ENCODE measurements around the gene PBX2. TPM values are rescaled to one million over a fixed set of nuclear protein-coding genes. Genes with fewer than 3 reads are reported as not detected.
"Not testable (repeated sequence)": the region's sequence is repeated elsewhere in the genome, so short reads cannot be mapped to it uniquely, and the experiment has no call there.

PBX2 gene
- total RNA-seq, 4 donors from 2014 or later, result 49.2 to 63.9 (median 55.8) TPM

DNA sequence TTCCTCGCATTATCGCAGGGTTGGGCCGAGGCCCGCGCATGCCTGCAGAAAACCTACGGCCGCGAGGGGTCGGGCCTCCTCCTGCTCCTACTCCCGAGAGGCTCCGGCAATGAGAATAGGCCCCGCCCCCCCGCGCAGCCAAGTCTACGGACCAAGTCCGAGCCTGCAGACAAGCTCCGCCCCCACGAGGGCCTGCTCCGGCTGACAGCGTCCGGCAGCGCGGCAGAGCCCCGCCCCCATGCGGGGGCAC lies 5.6 kb upstream of the PBX2 start:
- H3K4me3 ChIP-seq (ENCODE audit: low read depth, poor library complexity, severe bottlenecking), result no peak overlapping the region
- intact Hi-C loops (cut with DNase I; ENCODE audit: low total_unique reads), result loop anchor here (10.0 kb wide), 1 partner anchor 71 kb away; the partner anchor contains the start of gene ATF6B
- 0 to 1% methylated on average over 4 to 17 of the region's 25 CpGs for WGBS, 2 donors
- TF ChIP-seq POLR2A (IDR thresholded peaks at IDR 0.05), result no peak
- TF ChIP-seq, protein P1, sequence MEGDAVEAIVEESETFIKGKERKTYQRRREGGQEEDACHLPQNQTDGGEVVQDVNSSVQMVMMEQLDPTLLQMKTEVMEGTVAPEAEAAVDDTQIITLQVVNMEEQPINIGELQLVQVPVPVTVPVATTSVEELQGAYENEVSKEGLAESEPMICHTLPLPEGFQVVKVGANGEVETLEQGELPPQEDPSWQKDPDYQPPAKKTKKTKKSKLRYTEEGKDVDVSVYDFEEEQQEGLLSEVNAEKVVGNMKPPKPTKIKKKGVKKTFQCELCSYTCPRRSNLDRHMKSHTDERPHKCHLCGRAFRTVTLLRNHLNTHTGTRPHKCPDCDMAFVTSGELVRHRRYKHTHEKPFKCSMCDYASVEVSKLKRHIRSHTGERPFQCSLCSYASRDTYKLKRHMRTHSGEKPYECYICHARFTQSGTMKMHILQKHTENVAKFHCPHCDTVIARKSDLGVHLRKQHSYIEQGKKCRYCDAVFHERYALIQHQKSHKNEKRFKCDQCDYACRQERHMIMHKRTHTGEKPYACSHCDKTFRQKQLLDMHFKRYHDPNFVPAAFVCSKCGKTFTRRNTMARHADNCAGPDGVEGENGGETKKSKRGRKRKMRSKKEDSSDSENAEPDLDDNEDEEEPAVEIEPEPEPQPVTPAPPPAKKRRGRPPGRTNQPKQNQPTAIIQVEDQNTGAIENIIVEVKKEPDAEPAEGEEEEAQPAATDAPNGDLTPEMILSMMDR (IDR thresholded peaks at IDR 0.05), result no peak
- peak; percentile 100 for DNase-seq (ENCODE audit: low spot score in 2 of 2)

DNA sequence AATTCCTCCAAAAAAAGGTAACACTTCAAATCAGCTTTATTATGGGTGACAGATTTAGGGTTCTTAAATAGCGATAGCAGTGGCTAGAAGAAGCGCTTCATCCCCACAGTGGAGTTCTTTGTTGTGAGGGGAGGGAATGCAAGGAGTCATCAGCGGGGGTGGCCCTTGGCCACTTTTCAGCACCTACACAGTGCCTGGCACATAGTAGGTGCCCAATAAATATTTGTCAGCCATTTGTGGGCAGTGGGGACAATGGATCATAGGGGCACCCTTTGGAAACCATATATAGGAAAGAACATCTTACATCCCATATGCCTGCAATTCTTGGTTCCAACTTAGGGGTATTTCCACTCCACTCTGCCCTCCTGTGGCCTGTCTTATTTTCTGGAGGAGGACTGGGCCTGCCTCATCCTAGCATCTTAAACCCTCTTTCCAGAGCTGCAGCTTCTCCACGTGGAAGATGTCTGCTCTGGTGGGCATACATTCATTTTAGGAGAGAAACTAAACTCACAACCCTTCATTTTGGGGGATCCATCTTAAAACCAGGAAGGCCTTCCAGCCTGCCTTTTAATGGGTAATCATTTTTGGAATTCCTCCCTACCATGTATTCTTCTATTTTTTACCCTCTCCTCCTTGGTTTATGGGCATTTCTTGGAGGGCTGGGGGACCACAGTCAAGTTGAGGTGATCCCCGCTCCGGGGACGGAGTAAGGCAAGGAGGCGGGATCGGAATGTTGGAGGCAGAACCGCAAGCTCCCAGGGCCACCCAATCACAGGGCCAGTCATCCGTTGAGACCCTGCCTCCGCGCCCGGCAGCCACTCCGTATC lies 5.0 kb upstream of the PBX2 start:
- intact Hi-C loops (cut with DNase I; ENCODE audit: low total_unique reads), result loop anchor here (10.0 kb wide), 1 partner anchor 70 kb away; the partner anchor contains the start of gene ATF6B
- 15 to 18% methylated on average over 14 to 15 of the region's 15 CpGs for WGBS, 2 donors
- TF ChIP-seq POLR2A (IDR thresholded peaks at IDR 0.05), result peak in 1 of 2 donors; percentile 45
- TF ChIP-seq, protein P1 (IDR thresholded peaks at IDR 0.05), result peak in 1 of 3 donors; percentile 63
- DNase-seq (ENCODE audit: low spot score in 2 of 2), result no peak
- H3K4me3 ChIP-seq (ENCODE audit: low read depth, poor library complexity, severe bottlenecking), result no peak overlapping the region

DNA sequence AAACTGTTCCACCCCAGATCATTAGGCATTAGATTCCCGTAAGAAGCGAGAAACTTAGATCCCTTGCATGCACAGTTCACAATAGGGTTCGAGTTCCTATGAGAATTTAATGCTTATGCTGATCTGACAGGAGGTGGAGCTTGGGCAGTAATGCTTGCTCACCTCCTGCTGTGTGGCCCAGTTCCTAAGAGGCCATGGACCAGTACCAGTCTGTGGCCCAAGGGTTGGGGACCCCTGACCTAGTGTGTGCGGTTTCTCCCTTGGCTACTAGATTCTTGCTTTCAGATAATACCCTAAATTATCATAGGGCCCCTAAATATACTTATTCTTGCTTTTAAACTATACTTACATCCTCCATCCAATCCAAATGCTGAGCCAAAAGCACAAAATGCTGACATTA lies 4.4 kb upstream of the PBX2 start:
- intact Hi-C loops (cut with DNase I; ENCODE audit: low total_unique reads), result loop anchor here (10.0 kb wide), 1 partner anchor 70 kb away; the partner anchor contains the start of gene ATF6B
- no peak for TF ChIP-seq POLR2A (IDR thresholded peaks at IDR 0.05)
- TF ChIP-seq, protein P1 (IDR thresholded peaks at IDR 0.05), result no peak
- no peak overlapping the region for H3K4me3 ChIP-seq (ENCODE audit: low read depth, poor library complexity, severe bottlenecking)
- 96 to 98% methylated on average over 4 of the region's 4 CpGs for whole genome bisulfite sequencing, 2 donors
- DNase-seq (ENCODE audit: low spot score in 2 of 2), result no peak

DNA sequence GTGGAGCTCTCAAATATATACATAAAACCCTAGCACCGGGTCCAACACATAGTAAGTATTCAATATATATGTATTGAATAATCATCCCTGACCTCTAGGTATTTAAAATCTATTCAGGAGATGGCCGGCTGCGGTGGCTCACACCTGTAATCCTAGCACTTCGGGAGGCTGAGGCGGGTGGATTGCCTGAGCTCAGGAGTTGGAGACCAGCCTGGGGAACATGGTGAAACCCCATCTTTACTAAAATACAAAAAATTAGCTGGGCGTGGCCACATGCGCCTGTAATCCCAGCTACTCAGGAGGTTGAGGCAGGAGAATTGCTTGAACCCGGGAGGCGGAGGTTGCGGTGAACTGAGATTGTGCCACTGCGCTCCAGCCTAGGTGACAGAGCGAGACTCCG lies 3.1 kb upstream of the PBX2 start:
- not testable (repeated sequence) for DNase-seq (ENCODE audit: low spot score in 2 of 2); H3K4me3 ChIP-seq (ENCODE audit: low read depth, poor library complexity, severe bottlenecking)
- intact Hi-C loops (cut with DNase I; ENCODE audit: low total_unique reads), result loop anchor here (10.0 kb wide), 1 partner anchor 68 kb away; the partner anchor contains the start of gene ATF6B
- WGBS, 2 donors, result 75 to 76% methylated on average over 13 of the region's 13 CpGs

DNA sequence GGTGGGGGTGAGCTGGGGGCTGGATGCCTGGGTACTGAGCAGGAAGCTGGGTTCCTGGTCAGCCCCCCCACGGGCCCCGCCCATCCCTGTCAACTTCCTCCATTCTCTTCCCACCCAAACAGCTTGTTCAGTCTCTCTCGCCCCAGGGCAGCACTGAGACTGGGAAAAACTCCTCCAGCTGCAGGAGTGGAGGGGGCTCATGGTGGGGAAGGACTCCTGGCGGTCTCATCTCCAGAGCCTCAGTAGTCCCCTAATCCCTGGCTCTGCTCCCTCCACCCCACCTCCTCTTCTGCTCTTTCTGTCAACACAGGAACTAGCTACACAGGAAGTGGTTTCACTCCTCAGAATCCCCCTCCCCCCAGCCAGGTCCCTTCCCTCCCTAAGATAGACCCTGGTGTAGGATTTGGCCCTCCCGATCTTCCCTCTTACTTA lies 2.6 kb upstream of the PBX2 start, which contains the start of gene GPSM3:
Gene GPSM3, minus strand, starts transcription at position 36 of the 432 bp plus-strand sequence. CDS start 130 bp downstream, outside the sequence.
- H3K4me3 ChIP-seq (ENCODE audit: low read depth, poor library complexity, severe bottlenecking), result no peak within 1 kb of the TSS
- intact Hi-C loops (cut with DNase I; ENCODE audit: low total_unique reads), result loop anchor here (10.0 kb wide), 1 partner anchor 68 kb away; the partner anchor contains the start of gene ATF6B
- peak in 1 of 2 donors; percentile 94 for DNase-seq (ENCODE audit: low spot score in 2 of 2)
- WGBS, 2 donors, result 20 to 32% methylated on average over 5 of the region's 5 CpGs
- TF ChIP-seq, protein P1 (IDR thresholded peaks at IDR 0.05), result no peak
- no peak for TF ChIP-seq POLR2A (IDR thresholded peaks at IDR 0.05)

All from lower leg skin (tissue), 4 donors.